Mesenchymal stem cell (in vitro differentiated cells and primary cell): ENCODE data around the gene FTCD.

Experiments used
- DNase-seq: peaks from one replicate; pipeline ENCODE4 v3.0.0-alpha.2; 2013
- H2AFZ ChIP-seq: one replicate; pipeline ENCODE4 v1.6.1; 2013; ENCODE audit warnings: low read depth, mild to moderate bottlenecking, control low read depth, inconsistent platforms, low read length, moderate library complexity
- H2AK5ac ChIP-seq: 2 replicates; pipeline ENCODE4 v1.6.1; 2013; ENCODE audit warnings: low read length, moderate library complexity, mild to moderate bottlenecking, inconsistent platforms; ENCODE audit not compliant: severe bottlenecking
- H2BK120ac ChIP-seq: one replicate; pipeline ENCODE4 v1.6.1; 2013; ENCODE audit warnings: low read depth, mild to moderate bottlenecking, inconsistent platforms, low read length, moderate library complexity
- H2BK12ac ChIP-seq, 2 experiments: one replicate each; pipeline ENCODE4 v1.6.1; 2013; ENCODE audit warnings: inconsistent platforms in 2 of 2, low read length in 2 of 2, mild to moderate bottlenecking in 2 of 2, moderate library complexity in 2 of 2, control low read depth in 1 of 2
- H2BK15ac ChIP-seq: one replicate; pipeline ENCODE4 v1.6.1; 2013; ENCODE audit warnings: mild to moderate bottlenecking, low read depth, inconsistent platforms; ENCODE audit not compliant: poor library complexity, severe bottlenecking
- H2BK5ac ChIP-seq: 2 replicates; pipeline ENCODE4 v1.6.1; 2013; ENCODE audit warnings: low read depth, mild to moderate bottlenecking, low read length, control low read depth, inconsistent platforms; ENCODE audit not compliant: poor library complexity, severe bottlenecking
- H3K14ac ChIP-seq, 2 experiments: one replicate each; pipeline ENCODE4 v1.6.1; 2013; ENCODE audit warnings: inconsistent platforms in 2 of 2, low read length in 2 of 2, control low read depth in 1 of 2, mild to moderate bottlenecking in 1 of 2, moderate library complexity in 1 of 2
- H3K18ac ChIP-seq, 2 experiments: one replicate each; pipeline ENCODE4 v1.6.1; 2013; ENCODE audit warnings: inconsistent platforms in 2 of 2, low read length in 2 of 2, control low read depth in 1 of 2, low read depth in 1 of 2, mild to moderate bottlenecking in 1 of 2
- H3K23ac ChIP-seq, 2 experiments: one replicate each; pipeline ENCODE4 v1.6.1; 2013; ENCODE audit warnings: inconsistent platforms in 2 of 2, low read length in 2 of 2, mild to moderate bottlenecking in 2 of 2, moderate library complexity in 2 of 2, control low read depth in 1 of 2
- H3K27ac ChIP-seq: 2 replicates; pipeline ENCODE4 v1.5.1; 2013; ENCODE audit warnings: mild to moderate bottlenecking, moderate library complexity, low read length, control low read depth, inconsistent platforms; ENCODE audit not compliant: poor library complexity, severe bottlenecking
- H3K27me3 ChIP-seq, 2 experiments: 2 replicates each; pipeline versions ENCODE4 v1.6.1 to v1.7.0; 2013; ENCODE audit warnings: low read length in 2 of 2, mild to moderate bottlenecking in 2 of 2, moderate library complexity in 2 of 2, control low read depth in 1 of 2, inconsistent platforms in 1 of 2; ENCODE audit not compliant: control insufficient read depth in 1 of 2, insufficient read depth in 1 of 2
- H3K36me3 ChIP-seq, 2 experiments: 2 replicates each; pipeline versions ENCODE4 v1.6.1 to v1.7.0; 2013; ENCODE audit warnings: low read length in 2 of 2, control low read depth in 1 of 2, inconsistent platforms in 1 of 2, low read depth in 1 of 2, mild to moderate bottlenecking in 1 of 2; ENCODE audit not compliant: insufficient read depth in 2 of 2, control insufficient read depth in 1 of 2
- H3K4ac ChIP-seq, 2 experiments: one replicate each; pipeline ENCODE4 v1.6.1; 2013; ENCODE audit warnings: inconsistent platforms in 2 of 2, low read length in 2 of 2, mild to moderate bottlenecking in 2 of 2, moderate library complexity in 2 of 2, control low read depth in 1 of 2, low read depth in 1 of 2
- H3K4me1 ChIP-seq: 2 replicates; pipeline ENCODE4 v1.6.1; 2013; ENCODE audit warnings: low read depth, low read length, control low read depth; ENCODE audit not compliant: control insufficient read depth, insufficient read depth
- H3K4me2 ChIP-seq: 2 replicates; pipeline ENCODE4 v1.6.1; 2013; ENCODE audit warnings: low read length, mild to moderate bottlenecking, inconsistent platforms; ENCODE audit not compliant: poor library complexity, severe bottlenecking
- H3K4me3 ChIP-seq, 2 experiments: 2 replicates each; pipeline versions ENCODE4 v1.5.1 to v1.7.0; 2013; ENCODE audit warnings: low read length in 2 of 2, mild to moderate bottlenecking in 2 of 2, control low read depth in 1 of 2, low read depth in 1 of 2; ENCODE audit not compliant: insufficient read depth in 1 of 2
- H3K79me1 ChIP-seq: replicated peaks from 2 replicates; pipeline ENCODE4 v1.6.1; 2013; ENCODE audit warnings: mild to moderate bottlenecking, control low read depth, low read length, inconsistent platforms; ENCODE audit not compliant: poor library complexity, severe bottlenecking
- H3K9ac ChIP-seq: 2 replicates; pipeline ENCODE4 v1.7.0; 2013; ENCODE audit warnings: mild to moderate bottlenecking, low read length, moderate library complexity
- H3K9me3 ChIP-seq: 2 replicates; pipeline ENCODE4 v1.7.0; 2013; ENCODE audit warnings: mild to moderate bottlenecking, low read length; ENCODE audit not compliant: control insufficient read depth
- H4K8ac ChIP-seq: one replicate; pipeline ENCODE4 v1.6.1; 2013; ENCODE audit warnings: inconsistent platforms, mild to moderate bottlenecking, low read length, moderate library complexity
- H4K91ac ChIP-seq: one replicate; pipeline ENCODE4 v1.6.1; 2013; ENCODE audit warnings: mild to moderate bottlenecking, low read length, inconsistent platforms
- WGBS: methylation state at CpG from one replicate; pipeline ENCODE4 v1.1.7; 2013; ENCODE audit warnings: mixed read lengths; 5-methylcytosine and 5-hydroxymethylcytosine counted together

Gene FTCD

GRCh38 chr21:46104104-46104503 lies 51.3 kb downstream of the FTCD start:
- Histone ChIP-seq H2BK12ac (no peak overlapping the region), H3K4me1 (peaks cover 9% of the 10 kb centered on the region), H2BK5ac (no peak overlapping the region), H4K91ac (no peak overlapping the region), H2AK5ac (no peak overlapping the region), H3K18ac (no peak overlapping the region), H3K9ac (peak overlapping the region; percentile 88), H3K23ac (no peak overlapping the region), H2AFZ (no peak overlapping the region), H4K8ac (no peak overlapping the region), H3K4me2 (no peak overlapping the region), H3K27me3 (no peaks in the 10 kb centered on the region), H3K36me3 (peaks cover 12 to 93% of the 10 kb centered on the region in 2 experiments), H2BK120ac (no peak overlapping the region), H3K79me1 (peaks cover 5% of the 10 kb centered on the region), H3K27ac (no peak overlapping the region), H3K9me3 (no peaks in the 10 kb centered on the region), H3K4ac (no peak overlapping the region), H3K14ac (no peak overlapping the region), H2BK15ac (no peak overlapping the region), H3K4me3 (peak overlapping the region in 1 of 2 experiments; percentile 80)
- no peak for DNase-seq

- no peak overlapping the region for H2BK12ac ChIP-seq
- H2AK5ac ChIP-seq: no peak overlapping the region
- no peak overlapping the region for H3K4me2 ChIP-seq
- H4K91ac ChIP-seq: no peak overlapping the region
- H3K9ac ChIP-seq: peak overlapping the region; percentile 88
- H3K36me3 ChIP-seq: peaks cover 9 to 62% of the 10 kb centered on the region in 2 experiments
- H3K27me3 ChIP-seq: no peaks in the 10 kb centered on the region
- no peak for DNase-seq
- H3K18ac ChIP-seq: no peak overlapping the region
- no peak overlapping the region for H3K4ac ChIP-seq
- H2BK15ac ChIP-seq: no peak overlapping the region
- H3K4me1 ChIP-seq: peaks cover 20% of the 10 kb centered on the region
- peaks cover 3% of the 10 kb centered on the region for H3K79me1 ChIP-seq
- H3K23ac ChIP-seq: no peak overlapping the region
- no peaks in the 10 kb centered on the region for H3K9me3 ChIP-seq
- H3K4me3 ChIP-seq: peak overlapping the region in 1 of 2 experiments; percentile 80
- H3K27ac ChIP-seq: no peak overlapping the region
- no peak overlapping the region for H3K14ac ChIP-seq
- no peak overlapping the region for H4K8ac ChIP-seq
- WGBS: 89% methylated on average over 4 of the region's 4 CpGs
- no peak overlapping the region for H2AFZ ChIP-seq
- H2BK5ac ChIP-seq: no peak overlapping the region
- no peak overlapping the region for H2BK120ac ChIP-seq
Observed at GRCh38 chr21:46100906-46101305, 54.5 kb downstream of the FTCD start.

GRCh38 chr21:46100426-46100825 lies 55.0 kb downstream of the FTCD start:
- H2BK5ac ChIP-seq: no peak overlapping the region
- H2BK12ac ChIP-seq: no peak overlapping the region

GRCh38 chr21:46100020-46100419 lies 55.4 kb downstream of the FTCD start:
- no peak for DNase-seq
- Histone ChIP-seq H3K27ac (no peak overlapping the region), H4K8ac (no peak overlapping the region), H3K9me3 (no peaks in the 10 kb centered on the region), H2BK120ac (no peak overlapping the region), H3K27me3 (no peaks in the 10 kb centered on the region), H3K4me2 (no peak overlapping the region), H3K36me3 (peaks cover 8 to 53% of the 10 kb centered on the region in 2 experiments), H3K23ac (no peak overlapping the region), H2BK15ac (no peak overlapping the region), H3K79me1 (peaks cover 2% of the 10 kb centered on the region), H3K9ac (peak overlapping the region; percentile 88), H2BK5ac (no peak overlapping the region), H3K4ac (no peak overlapping the region), H3K14ac (no peak overlapping the region), H2BK12ac (no peak overlapping the region), H3K18ac (peak overlapping the region in 1 of 2 experiments; percentile 46), H2AFZ (no peak overlapping the region), H3K4me3 (peak overlapping the region in 1 of 2 experiments; percentile 80), H3K4me1 (peaks cover 20% of the 10 kb centered on the region), H4K91ac (no peak overlapping the region), H2AK5ac (no peak overlapping the region)
- WGBS: 92% methylated on average over 5 of the region's 6 CpGs

More at GRCh38 chr21:46100426-46100825, 55.0 kb downstream of the FTCD start:
- no peak overlapping the region for H2BK15ac ChIP-seq
- no peaks in the 10 kb centered on the region for H3K27me3 ChIP-seq
- H4K8ac ChIP-seq: peak overlapping the region; percentile 4
- no peak overlapping the region for H3K4me2 ChIP-seq
- H4K91ac ChIP-seq: no peak overlapping the region
- peaks cover 9 to 57% of the 10 kb centered on the region in 2 experiments for H3K36me3 ChIP-seq
- no peaks in the 10 kb centered on the region for H3K9me3 ChIP-seq
- H2AFZ ChIP-seq: no peak overlapping the region
- WGBS: 55% methylated on average over 6 of the region's 7 CpGs
- H3K4me1 ChIP-seq: peaks cover 20% of the 10 kb centered on the region
- no peak overlapping the region for H3K14ac ChIP-seq
- peak overlapping the region in 1 of 2 experiments; percentile 11 for H3K4ac ChIP-seq
- H2AK5ac ChIP-seq: no peak overlapping the region
- H3K18ac ChIP-seq: no peak overlapping the region
- H3K4me3 ChIP-seq: peak overlapping the region in 1 of 2 experiments; percentile 80
- peak; percentile 76 for DNase-seq
- peak overlapping the region; percentile 88 for H3K9ac ChIP-seq
- H3K27ac ChIP-seq: no peak overlapping the region
- H3K23ac ChIP-seq: no peak overlapping the region
- H2BK120ac ChIP-seq: no peak overlapping the region
- H3K79me1 ChIP-seq: peaks cover 3% of the 10 kb centered on the region
